ENCODE results near the gene ITGAL. TPM values are rescaled to one million over a fixed set of nuclear protein-coding genes. Genes with fewer than 3 reads are reported as not detected.

Gene ITGAL
- polyA plus RNA-seq, 1 donor (not counting 4 experiments of a cell fraction or from before 2014, with no cell fraction given), result not detected

DNA sequence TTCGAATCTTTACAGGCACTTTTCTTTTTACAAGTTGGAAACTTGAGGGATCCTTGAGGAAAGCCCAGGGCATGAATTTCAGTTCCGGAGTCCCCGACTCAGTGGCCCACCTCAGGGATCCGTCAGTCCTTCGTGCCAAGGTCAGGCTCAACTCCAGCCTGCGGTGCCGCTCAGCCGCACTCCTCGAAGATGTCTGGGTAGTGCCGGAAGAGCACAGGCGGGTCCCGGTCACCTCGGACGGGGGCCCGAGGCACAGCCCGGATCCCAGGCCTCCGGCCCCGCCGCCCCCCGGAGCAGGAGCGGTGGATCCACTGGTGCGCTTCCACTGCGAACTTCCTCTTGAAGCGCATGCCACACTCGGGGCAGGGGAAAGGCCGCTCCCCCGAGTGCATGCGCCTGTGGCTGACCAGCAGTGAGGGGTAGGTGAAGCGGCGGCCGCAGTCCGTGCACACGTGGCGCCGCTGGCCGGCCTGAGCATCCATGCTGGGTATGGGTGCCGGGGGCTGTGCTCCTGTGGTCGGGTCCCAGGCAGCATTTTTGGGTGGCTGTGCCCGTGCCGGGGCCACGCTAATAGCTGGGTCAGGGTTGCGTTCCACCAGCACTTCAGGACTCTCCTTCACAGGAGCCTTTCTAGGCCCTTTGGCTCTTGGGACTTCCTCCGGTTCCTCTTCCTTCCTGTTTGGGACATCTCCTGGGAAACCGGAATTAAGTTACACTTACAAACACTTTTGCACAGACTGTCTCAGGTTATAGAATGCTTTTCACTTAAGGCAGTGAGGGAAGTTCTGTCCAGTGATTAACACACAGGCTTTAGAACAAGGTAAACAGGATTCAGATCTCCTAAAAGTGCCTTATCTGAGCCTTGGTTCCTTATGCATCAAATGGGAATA lies 97.4 kb downstream of the ITGAL start:
- no peaks in the 10 kb centered on the region for H3K9me3 ChIP-seq (ENCODE audit: control insufficient read depth, low read depth, low read length)
- FAIRE-seq, result no peak

DNA sequence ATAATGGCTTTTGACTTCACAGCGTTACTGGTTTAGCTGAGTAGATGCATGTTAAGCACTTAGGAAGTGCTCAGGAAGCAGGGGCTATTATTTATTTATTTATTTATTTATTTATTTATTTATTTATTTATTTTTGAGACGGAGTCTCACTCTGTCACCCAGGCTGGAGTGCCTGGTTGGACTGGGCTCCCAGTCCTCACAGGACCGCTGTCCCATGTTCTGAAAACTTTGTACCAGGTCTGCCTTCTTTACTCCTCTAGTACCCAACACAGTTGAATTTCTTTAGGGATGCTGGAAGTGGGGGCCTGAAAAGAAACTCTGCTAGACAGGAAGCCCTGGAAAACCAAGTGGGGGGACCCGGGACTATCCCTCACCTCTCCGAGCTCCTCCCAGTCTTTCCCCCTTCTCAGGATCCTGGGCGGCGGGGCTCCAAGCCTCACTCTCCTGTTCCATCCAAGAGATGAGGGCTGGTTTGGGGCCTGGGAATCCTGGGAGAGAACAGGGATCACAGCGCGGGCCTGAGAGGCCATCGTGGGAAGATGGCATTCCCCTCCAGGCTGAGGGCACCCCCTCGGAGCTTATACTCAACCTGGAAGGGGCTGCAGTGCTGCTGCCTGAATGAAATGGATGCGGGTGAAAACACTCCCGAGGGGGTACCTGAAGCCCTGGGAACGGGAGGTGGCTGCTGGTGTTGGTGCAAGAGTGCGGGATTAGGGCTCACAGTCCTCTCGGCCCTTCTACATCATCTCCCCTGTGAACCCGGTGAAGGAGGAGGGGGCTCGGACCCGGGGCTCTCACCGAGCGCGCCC lies 98.3 kb downstream of the ITGAL start:
- H3K36me3 ChIP-seq (ENCODE audit: control insufficient read depth in 2 of 2, extremely low read depth in 1 of 2, insufficient read depth in 2 of 2, low read length in 2 of 2), result no peaks in the 10 kb centered on the region
- DNase-seq (ENCODE audit: low read depth, low spot score), result no peak
- peak overlapping the region; percentile 82 for H2AFZ ChIP-seq (ENCODE audit: control insufficient read depth, low read length)
- H3K9me1 ChIP-seq (ENCODE audit: control insufficient read depth, extremely low read depth, insufficient read depth, low read length), result no peaks in the 10 kb centered on the region
- H3K27me3 ChIP-seq (ENCODE audit: control insufficient read depth, extremely low read depth, insufficient read depth, low read length), result no peaks in the 10 kb centered on the region
- TF ChIP-seq, protein P1, sequence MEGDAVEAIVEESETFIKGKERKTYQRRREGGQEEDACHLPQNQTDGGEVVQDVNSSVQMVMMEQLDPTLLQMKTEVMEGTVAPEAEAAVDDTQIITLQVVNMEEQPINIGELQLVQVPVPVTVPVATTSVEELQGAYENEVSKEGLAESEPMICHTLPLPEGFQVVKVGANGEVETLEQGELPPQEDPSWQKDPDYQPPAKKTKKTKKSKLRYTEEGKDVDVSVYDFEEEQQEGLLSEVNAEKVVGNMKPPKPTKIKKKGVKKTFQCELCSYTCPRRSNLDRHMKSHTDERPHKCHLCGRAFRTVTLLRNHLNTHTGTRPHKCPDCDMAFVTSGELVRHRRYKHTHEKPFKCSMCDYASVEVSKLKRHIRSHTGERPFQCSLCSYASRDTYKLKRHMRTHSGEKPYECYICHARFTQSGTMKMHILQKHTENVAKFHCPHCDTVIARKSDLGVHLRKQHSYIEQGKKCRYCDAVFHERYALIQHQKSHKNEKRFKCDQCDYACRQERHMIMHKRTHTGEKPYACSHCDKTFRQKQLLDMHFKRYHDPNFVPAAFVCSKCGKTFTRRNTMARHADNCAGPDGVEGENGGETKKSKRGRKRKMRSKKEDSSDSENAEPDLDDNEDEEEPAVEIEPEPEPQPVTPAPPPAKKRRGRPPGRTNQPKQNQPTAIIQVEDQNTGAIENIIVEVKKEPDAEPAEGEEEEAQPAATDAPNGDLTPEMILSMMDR (optimal IDR thresholded peaks at IDR 0.05 in 1 of 3, IDR thresholded peaks at IDR 0.05 in 1 of 3, conservative IDR thresholded peaks at IDR 0.05 in 1 of 3; ENCODE audit: extremely low read depth in 1 of 3, insufficient read depth in 2 of 3, low read length in 3 of 3), result no peak
- no peak for TF ChIP-seq EZH2 (IDR thresholded peaks at IDR 0.05; ENCODE audit: low read length)
- H3K27ac ChIP-seq (ENCODE audit: control insufficient read depth, insufficient read depth, low read length), result peak overlapping the region; percentile 88
- peaks cover 24% of the 10 kb centered on the region for H3K4me1 ChIP-seq (ENCODE audit: control insufficient read depth, extremely low read depth, insufficient read depth, low read length)
- H4K20me1 ChIP-seq (ENCODE audit: control insufficient read depth, extremely low read depth, insufficient read depth, low read length), result no peaks in the 10 kb centered on the region
- dilution Hi-C loops (cut with MboI; ENCODE audit: extremely low pct_ligation_motif_present, low sequenced_read_pairs), result no loop called here
- peak overlapping the region; percentile 87 for H3K9ac ChIP-seq (ENCODE audit: control insufficient read depth, extremely low read depth, insufficient read depth, low read length)
- H3K4me2 ChIP-seq (ENCODE audit: control insufficient read depth, extremely low read depth, insufficient read depth, low read depth, low read length), result peak overlapping the region; percentile 91
- FAIRE-seq, result no peak
- H3K79me2 ChIP-seq (ENCODE audit: control insufficient read depth, insufficient read depth, low read length), result no peaks in the 10 kb centered on the region
- peak overlapping the region; percentile 45 to 75 (median 74) for H3K4me3 ChIP-seq (ENCODE audit: control insufficient read depth in 2 of 3, extremely low read depth in 1 of 3, insufficient read depth in 2 of 3, low read depth in 1 of 3, low read length in 3 of 3)
- no peaks in the 10 kb centered on the region for H3K9me3 ChIP-seq (ENCODE audit: control insufficient read depth, low read depth, low read length)

More for the DNA sequence above, 97.4 kb downstream of the ITGAL start:
- dilution Hi-C loops (cut with MboI; ENCODE audit: extremely low pct_ligation_motif_present, low sequenced_read_pairs), result no loop called here
- H3K27me3 ChIP-seq (ENCODE audit: control insufficient read depth, extremely low read depth, insufficient read depth, low read length), result no peaks in the 10 kb centered on the region
- peak overlapping the region; percentile 8 for H3K4me2 ChIP-seq (ENCODE audit: control insufficient read depth, extremely low read depth, insufficient read depth, low read depth, low read length)
- no peaks in the 10 kb centered on the region for H4K20me1 ChIP-seq (ENCODE audit: control insufficient read depth, extremely low read depth, insufficient read depth, low read length)
- H3K79me2 ChIP-seq (ENCODE audit: control insufficient read depth, insufficient read depth, low read length), result no peaks in the 10 kb centered on the region
- peaks cover 24% of the 10 kb centered on the region for H3K4me1 ChIP-seq (ENCODE audit: control insufficient read depth, extremely low read depth, insufficient read depth, low read length)
- H3K9me1 ChIP-seq (ENCODE audit: control insufficient read depth, extremely low read depth, insufficient read depth, low read length), result no peaks in the 10 kb centered on the region
- no peak for DNase-seq (ENCODE audit: low read depth, low spot score)
- H3K4me3 ChIP-seq (ENCODE audit: control insufficient read depth in 2 of 3, extremely low read depth in 1 of 3, insufficient read depth in 2 of 3, low read depth in 1 of 3, low read length in 3 of 3), result no peak overlapping the region
- no peak overlapping the region for H3K27ac ChIP-seq (ENCODE audit: control insufficient read depth, insufficient read depth, low read length)
- no peak overlapping the region for H2AFZ ChIP-seq (ENCODE audit: control insufficient read depth, low read length)
- no peak for TF ChIP-seq EZH2 (IDR thresholded peaks at IDR 0.05; ENCODE audit: low read length)
- TF ChIP-seq, protein P1 (optimal IDR thresholded peaks at IDR 0.05 in 1 of 3, IDR thresholded peaks at IDR 0.05 in 1 of 3, conservative IDR thresholded peaks at IDR 0.05 in 1 of 3; ENCODE audit: extremely low read depth in 1 of 3, insufficient read depth in 2 of 3, low read length in 3 of 3), result no peak
- no peaks in the 10 kb centered on the region for H3K36me3 ChIP-seq (ENCODE audit: control insufficient read depth in 2 of 2, extremely low read depth in 1 of 2, insufficient read depth in 2 of 2, low read length in 2 of 2)
- no peak overlapping the region for H3K9ac ChIP-seq (ENCODE audit: control insufficient read depth, extremely low read depth, insufficient read depth, low read length)

Data from keratinocyte (primary cell).